ENCODE data around the gene RPP25L.

The RPP25L gene

DNA sequence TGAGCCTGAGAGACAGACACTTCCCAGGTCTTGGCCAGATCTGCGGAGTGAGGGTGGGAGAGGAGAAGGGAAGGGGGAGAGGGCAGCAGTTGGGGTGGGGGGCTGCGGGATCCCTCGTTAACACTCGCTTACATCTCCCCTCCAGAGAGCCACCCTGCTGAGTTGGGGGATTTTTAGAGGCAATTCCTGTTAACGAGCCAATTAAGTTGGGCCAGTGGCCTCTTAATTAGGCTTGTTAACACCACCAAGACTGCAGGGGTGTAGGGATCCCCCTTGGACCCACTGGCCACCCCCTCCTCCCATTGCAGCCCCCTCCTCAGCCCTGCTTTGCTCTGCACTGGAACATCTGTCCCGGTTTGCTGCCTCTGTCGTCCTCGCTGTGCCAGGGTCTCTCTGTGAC lies 46.0 kb downstream of the RPP25L start:
- peaks cover 35% of the 10 kb centered on the region for H3K36me3 ChIP-seq
- H3K4me3 ChIP-seq (ENCODE audit: low read depth, low read length) = no peak overlapping the region
- DNase-seq = no peak
- no peaks in the 10 kb centered on the region for H3K9me3 ChIP-seq (ENCODE audit: severe bottlenecking)
- TF ChIP-seq CTCF (IDR thresholded peaks at IDR 0.05; ENCODE audit: low read depth, low read length) = no peak
- H3K27me3 ChIP-seq (ENCODE audit: insufficient read depth, low read depth, severe bottlenecking) = no peaks in the 10 kb centered on the region
- no peak overlapping the region for H3K27ac ChIP-seq

DNA sequence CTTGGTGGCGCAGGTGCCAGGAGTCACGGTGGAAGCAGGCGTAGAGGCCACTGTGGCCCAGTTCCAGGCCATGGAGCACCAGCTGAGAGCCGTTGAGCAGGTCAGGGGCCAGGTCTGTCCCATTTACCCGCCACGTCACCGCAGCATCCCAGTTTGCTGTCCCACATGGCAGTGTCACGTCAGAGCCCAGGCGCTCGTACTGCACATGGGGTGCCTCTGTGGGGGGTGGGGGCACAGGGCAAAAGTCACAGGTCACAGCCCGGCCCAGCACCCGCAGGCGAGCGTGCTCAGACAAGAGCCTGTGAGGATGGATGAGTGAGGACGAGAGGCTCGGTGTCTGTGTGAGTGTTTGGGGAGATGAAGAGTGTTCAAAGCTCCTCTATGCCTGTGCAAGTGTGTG lies 47.3 kb downstream of the RPP25L start:
- no peaks in the 10 kb centered on the region for H3K27me3 ChIP-seq (ENCODE audit: insufficient read depth, low read depth, severe bottlenecking)
- H3K27ac ChIP-seq = no peak overlapping the region
- peaks cover 35% of the 10 kb centered on the region for H3K36me3 ChIP-seq
- no peak for DNase-seq
- H3K9me3 ChIP-seq (ENCODE audit: severe bottlenecking) = no peaks in the 10 kb centered on the region
- H3K4me3 ChIP-seq (ENCODE audit: low read depth, low read length) = no peak overlapping the region
- TF ChIP-seq CTCF (IDR thresholded peaks at IDR 0.05; ENCODE audit: low read depth, low read length) = no peak

- no peak for DNase-seq
- H3K36me3 ChIP-seq = peaks cover 32% of the 10 kb centered on the region
- H3K27ac ChIP-seq = no peak overlapping the region
- no peaks in the 10 kb centered on the region for H3K27me3 ChIP-seq (ENCODE audit: insufficient read depth, low read depth, severe bottlenecking)
- H3K9me3 ChIP-seq (ENCODE audit: severe bottlenecking) = no peaks in the 10 kb centered on the region
- H3K4me3 ChIP-seq (ENCODE audit: low read depth, low read length) = no peak overlapping the region
- no peak for TF ChIP-seq CTCF (IDR thresholded peaks at IDR 0.05; ENCODE audit: low read depth, low read length)
These were observed 48.6 kb downstream of the RPP25L start for GRCh38 chr9:34563262-34563661.

- TF ChIP-seq CTCF (IDR thresholded peaks at IDR 0.05; ENCODE audit: low read depth, low read length) = peak; percentile 72
- no peak overlapping the region for H3K4me3 ChIP-seq (ENCODE audit: low read depth, low read length)
- H3K36me3 ChIP-seq = peaks cover 32% of the 10 kb centered on the region
- no peak overlapping the region for H3K27ac ChIP-seq
- no peaks in the 10 kb centered on the region for H3K27me3 ChIP-seq (ENCODE audit: insufficient read depth, low read depth, severe bottlenecking)
- DNase-seq = no peak
- no peaks in the 10 kb centered on the region for H3K9me3 ChIP-seq (ENCODE audit: severe bottlenecking)
These were observed 49.7 kb downstream of the RPP25L start for GRCh38 chr9:34562135-34562745.

GRCh38 chr9:34560599-34561214 lies 51.2 kb downstream of the RPP25L start:
- TF ChIP-seq CTCF (IDR thresholded peaks at IDR 0.05; ENCODE audit: low read depth, low read length) = no peak
- no peaks in the 10 kb centered on the region for H3K9me3 ChIP-seq (ENCODE audit: severe bottlenecking)
- no peak for DNase-seq
- no peak overlapping the region for H3K4me3 ChIP-seq (ENCODE audit: low read depth, low read length)
- peaks cover 28% of the 10 kb centered on the region for H3K36me3 ChIP-seq
- H3K27me3 ChIP-seq (ENCODE audit: insufficient read depth, low read depth, severe bottlenecking) = no peaks in the 10 kb centered on the region
- H3K27ac ChIP-seq = peak overlapping the region; percentile 86

Data from WERI-Rb-1 (cell line).